Left cardiac atrium (tissue), 4 donors: ENCODE results near the gene KCNAB2. TPM values are rescaled to one million over a fixed set of nuclear protein-coding genes. Genes with fewer than 3 reads are reported as not detected.
A peak's percentile ranks its signal among the peaks of the same experiment; 100 is the strongest.
"Not testable (repeated sequence)": the region's sequence is repeated elsewhere in the genome, so short reads cannot be mapped to it uniquely, and the experiment has no call there.

ENCODE experiments used
- ATAC-seq, 2 donors: fragments of 200-7000 bp; cut with Tn5 transposase; one replicate each; pipeline ENCODE4 v1.9.1; 2020; ENCODE audit warnings: mild to moderate bottlenecking in 2 of 2, moderate library complexity in 2 of 2
- DNase-seq: peaks from one replicate; pipeline ENCODE4 v3.0.0-alpha.2; 2020
- intact Hi-C, 2 donors: fragments of 100-400 bp; cut with DNase I; formaldehyde crosslinking; loops; one replicate each; pipeline versions ENCODE4 v1.14.1 to v1.15.1; 2022 to 2023
- total RNA-seq, 2 donors: library from RNA; stranded (reverse); fragmentation: NEBNext Ultra II Directional; extraction: Animal tissue kit (Norgen Biotek cat#: 25700); gene quantifications; one replicate each; pipeline ENCODE4 v1.2.1, GENCODE V29; 2021
- donor health status: DM: no; HTN: yes; CAD: no.
- donor health status: DM: no; HTN: yes; CAD: no; lungs with severe emphysema.
- donor health status: DM: yes; HTN: yes; CAD: no.
- donor health status: Dilated cardiomyopathy.

KCNAB2 gene
- total RNA-seq, 2 donors from 2014 or later: 13.2 to 14.7 TPM

GRCh38 chr1:6045110-6045502 lies 582 bp upstream of the KCNAB2 start:
- intact Hi-C loops: loop anchor here in 1 of 2 donors (10.0 kb wide), 1 partner anchor 300 kb away; no protein-coding TSS in a partner anchor
- DNase-seq (no peak), ATAC-seq (no peak)

- ATAC-seq: no peak
- intact Hi-C loops: loop anchor here in 1 of 2 donors (10.0 kb wide), 1 partner anchor 299 kb away; no protein-coding TSS in a partner anchor
- no peak for DNase-seq
Measured at GRCh38 chr1:6046279-6046678, 591 bp downstream of the KCNAB2 start.

GRCh38 chr1:6048179-6048867 lies 2.6 kb downstream of the KCNAB2 start:
- DNase-seq (no peak), ATAC-seq (no peak)
- intact Hi-C loops: loop anchor here in 1 of 2 donors (10.0 kb wide), 1 partner anchor 296 kb away; no protein-coding TSS in a partner anchor

- intact Hi-C loops: loop anchor here in 1 of 2 donors (10.0 kb wide), 1 partner anchor 295 kb away; no protein-coding TSS in a partner anchor
- DNase-seq (no peak), ATAC-seq (no peak)
Measured at GRCh38 chr1:6049419-6049818, 3.7 kb downstream of the KCNAB2 start.

GRCh38 chr1:6051423-6051822 lies 5.7 kb downstream of the KCNAB2 start:
- intact Hi-C loops: loop anchor here (5.0 to 10.0 kb wide), 2 partner anchors 123 to 191 kb away; partner anchors contain the start of gene HES3 (in 1 of the 2)
- no peak for ATAC-seq

GRCh38 chr1:6052543-6053205 lies 7.0 kb downstream of the KCNAB2 start:
- ATAC-seq (peak; percentile 44 to 79), DNase-seq (peak; percentile 69)
- intact Hi-C loops: loop anchor here (5.0 to 10.0 kb wide), 2 partner anchors 122 to 190 kb away; partner anchors contain the start of gene HES3 (in 1 of the 2)

More at GRCh38 chr1:6051423-6051822, 5.7 kb downstream of the KCNAB2 start:
- no peak for DNase-seq

GRCh38 chr1:6053206-6053546 lies 7.5 kb downstream of the KCNAB2 start:
- ATAC-seq: no peak
- intact Hi-C loops: loop anchor here (5.0 to 10.0 kb wide), 2 partner anchors 122 to 189 kb away; partner anchors contain the start of gene HES3 (in 1 of the 2)
- DNase-seq: no peak

GRCh38 chr1:6054596-6054995 lies 8.9 kb downstream of the KCNAB2 start:
- no peak for DNase-seq
- intact Hi-C loops: loop anchor here (5.0 to 10.0 kb wide), 2 partner anchors 120 to 188 kb away; partner anchors contain the start of gene HES3 (in 1 of the 2)
- no peak for ATAC-seq

- DNase-seq (no peak), ATAC-seq (peak in 1 of 2 donors; percentile 44)
- intact Hi-C loops: loop anchor here in 1 of 2 donors (5.0 to 10.0 kb wide), 2 partner anchors 118 to 186 kb away; partner anchors contain the start of gene HES3
Measured at GRCh38 chr1:6056572-6056948, 10.9 kb downstream of the KCNAB2 start.

GRCh38 chr1:6057170-6057845 lies 11.6 kb downstream of the KCNAB2 start:
- intact Hi-C loops: loop anchor here in 1 of 2 donors (5.0 to 10.0 kb wide), 2 partner anchors 117 to 185 kb away; partner anchors contain the start of gene HES3
- DNase-seq (no peak), ATAC-seq (no peak)

GRCh38 chr1:6059866-6060265 lies 14.2 kb downstream of the KCNAB2 start:
- intact Hi-C loops: loop anchor here in 1 of 2 donors (5.0 to 10.0 kb wide), 2 partner anchors 115 to 182 kb away; partner anchors contain the start of gene HES3
- ATAC-seq: no peak
- no peak for DNase-seq

GRCh38 chr1:6062670-6063069 lies 17.0 kb downstream of the KCNAB2 start:
- DNase-seq (no peak), ATAC-seq (no peak)
- intact Hi-C loops: no loop called here

- ATAC-seq, intact Hi-C loops, DNase-seq: not testable (repeated sequence)
Measured at GRCh38 chr1:6063532-6064053, 17.9 kb downstream of the KCNAB2 start.

GRCh38 chr1:6065093-6065858 lies 19.6 kb downstream of the KCNAB2 start:
- peak; percentile 53 to 86 for ATAC-seq
- intact Hi-C loops: no loop called here
- DNase-seq: peak; percentile 51

- DNase-seq (no peak), ATAC-seq (no peak)
- intact Hi-C loops: no loop called here
Measured at GRCh38 chr1:6066680-6067079, 21.0 kb downstream of the KCNAB2 start.

- intact Hi-C loops: no loop called here
- ATAC-seq (no peak), DNase-seq (no peak)
Measured at GRCh38 chr1:6068073-6068472, 22.4 kb downstream of the KCNAB2 start.

GRCh38 chr1:6068932-6069331 lies 23.2 kb downstream of the KCNAB2 start:
- ATAC-seq (no peak), DNase-seq (no peak)
- intact Hi-C loops: no loop called here

GRCh38 chr1:6069573-6069972 lies 23.9 kb downstream of the KCNAB2 start:
- intact Hi-C loops: no loop called here
- ATAC-seq (no peak), DNase-seq (no peak)
